Measurements from ENCODE around the gene ANKRD18B.
"Not testable (repeated sequence)": the region's sequence is repeated elsewhere in the genome, so short reads cannot be mapped to it uniquely, and the experiment has no call there.

The ANKRD18B gene

GRCh38 chr9:33524306-33524947 is 376 bp downstream of the ANKRD18B start:
- H3K4me3 ChIP-seq (ENCODE audit: low read depth, low read length): peak overlapping the region; percentile 26
- TF ChIP-seq, protein P1, sequence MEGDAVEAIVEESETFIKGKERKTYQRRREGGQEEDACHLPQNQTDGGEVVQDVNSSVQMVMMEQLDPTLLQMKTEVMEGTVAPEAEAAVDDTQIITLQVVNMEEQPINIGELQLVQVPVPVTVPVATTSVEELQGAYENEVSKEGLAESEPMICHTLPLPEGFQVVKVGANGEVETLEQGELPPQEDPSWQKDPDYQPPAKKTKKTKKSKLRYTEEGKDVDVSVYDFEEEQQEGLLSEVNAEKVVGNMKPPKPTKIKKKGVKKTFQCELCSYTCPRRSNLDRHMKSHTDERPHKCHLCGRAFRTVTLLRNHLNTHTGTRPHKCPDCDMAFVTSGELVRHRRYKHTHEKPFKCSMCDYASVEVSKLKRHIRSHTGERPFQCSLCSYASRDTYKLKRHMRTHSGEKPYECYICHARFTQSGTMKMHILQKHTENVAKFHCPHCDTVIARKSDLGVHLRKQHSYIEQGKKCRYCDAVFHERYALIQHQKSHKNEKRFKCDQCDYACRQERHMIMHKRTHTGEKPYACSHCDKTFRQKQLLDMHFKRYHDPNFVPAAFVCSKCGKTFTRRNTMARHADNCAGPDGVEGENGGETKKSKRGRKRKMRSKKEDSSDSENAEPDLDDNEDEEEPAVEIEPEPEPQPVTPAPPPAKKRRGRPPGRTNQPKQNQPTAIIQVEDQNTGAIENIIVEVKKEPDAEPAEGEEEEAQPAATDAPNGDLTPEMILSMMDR (IDR thresholded peaks at IDR 0.05; ENCODE audit: insufficient read depth, low read depth, low read length, missing control alignments): no peak
- DNase-seq (ENCODE audit: low read depth): no peak

DNA sequence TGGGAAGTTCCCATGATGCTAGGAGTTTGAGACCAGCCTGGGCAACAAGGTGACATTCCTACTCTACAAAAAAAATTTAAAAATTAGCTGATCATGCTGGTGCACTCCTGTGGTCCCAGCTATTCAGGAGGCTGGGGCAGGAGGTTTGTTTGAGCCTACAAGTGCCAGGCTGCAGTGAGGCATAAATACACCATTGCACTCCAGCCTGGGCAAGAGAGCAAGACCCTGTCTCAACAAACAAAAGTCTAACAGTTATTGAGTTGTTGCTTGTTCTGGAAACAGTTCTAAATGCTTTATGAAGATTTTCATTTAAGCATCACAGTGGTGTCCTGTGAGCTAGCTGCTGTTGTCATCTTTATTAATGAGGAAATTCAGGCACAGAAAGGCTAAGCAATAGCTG is 4.0 kb downstream of the ANKRD18B start:
- not testable (repeated sequence) for DNase-seq (ENCODE audit: low read depth)

DNA sequence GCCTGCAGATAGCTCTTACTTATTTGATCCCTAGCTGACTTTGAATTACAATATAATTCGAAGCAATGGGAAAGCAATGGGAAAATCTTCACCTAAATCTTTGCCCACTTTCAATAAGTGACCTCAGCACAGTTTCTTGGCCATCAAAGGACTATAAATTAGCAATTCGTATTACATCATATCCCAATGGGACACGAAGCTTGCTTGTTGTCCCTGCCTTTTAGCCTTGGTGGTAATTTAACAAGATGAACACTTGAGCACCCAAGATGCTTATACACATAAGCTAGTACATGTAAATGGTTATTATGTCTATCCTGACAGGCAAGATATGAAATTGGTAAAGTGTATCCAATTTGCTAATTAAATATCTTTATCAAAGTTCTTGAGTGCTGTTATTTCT is 9.9 kb downstream of the ANKRD18B start:
- not testable (repeated sequence) for H3K4me3 ChIP-seq (ENCODE audit: low read depth, low read length); DNase-seq (ENCODE audit: low read depth)

More for the DNA sequence above, 4.0 kb downstream of the ANKRD18B start:
- H3K4me3 ChIP-seq (ENCODE audit: low read depth, low read length): not testable (repeated sequence)

DNA sequence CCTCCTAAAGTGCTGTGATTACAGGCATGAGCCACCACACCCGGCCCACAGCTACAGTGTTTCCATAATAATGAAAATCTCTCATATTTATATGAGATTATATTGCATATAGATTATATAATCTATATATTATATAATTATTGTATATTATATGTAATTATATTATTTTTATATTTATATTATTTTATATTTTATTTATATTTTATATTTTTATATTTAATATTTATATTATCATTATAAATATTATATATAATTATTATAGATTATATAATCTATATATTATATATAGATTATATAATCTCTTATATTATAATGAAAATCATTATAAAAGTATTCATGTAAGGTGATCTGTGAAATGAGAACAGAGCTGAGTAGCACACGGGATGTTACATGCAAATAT is 11.5 kb downstream of the ANKRD18B start:
- TF ChIP-seq, protein P1 (IDR thresholded peaks at IDR 0.05; ENCODE audit: insufficient read depth, low read depth, low read length, missing control alignments): no peak
- no peak for DNase-seq (ENCODE audit: low read depth)
- no peak overlapping the region for H3K4me3 ChIP-seq (ENCODE audit: low read depth, low read length)

- not testable (repeated sequence) for H3K4me3 ChIP-seq (ENCODE audit: low read depth, low read length); DNase-seq (ENCODE audit: low read depth)
Measured at GRCh38 chr9:33543463-33543862, 19.4 kb downstream of the ANKRD18B start.

DNA sequence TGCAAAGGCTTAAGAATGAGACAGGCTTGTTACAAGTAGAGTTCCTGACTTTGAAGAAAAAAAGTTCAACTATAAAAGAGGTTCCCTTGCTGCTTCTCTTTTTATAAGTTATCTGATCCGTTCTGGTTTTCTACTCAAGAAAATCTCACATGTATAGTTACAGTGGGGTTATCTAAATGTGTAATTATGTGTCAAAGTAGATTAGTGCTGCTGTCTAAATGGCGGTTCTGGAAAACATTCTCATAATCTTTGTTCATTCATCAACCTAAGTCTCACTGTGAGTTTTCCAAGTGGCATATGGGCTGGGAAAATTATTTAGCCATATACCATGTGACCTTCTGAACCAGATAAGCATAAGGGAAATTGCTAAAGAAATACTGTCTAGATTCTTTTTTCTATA is 21.7 kb downstream of the ANKRD18B start:
- DNase-seq (ENCODE audit: low read depth); H3K4me3 ChIP-seq (ENCODE audit: low read depth, low read length): not testable (repeated sequence)

GRCh38 chr9:33548816-33549215 is 24.8 kb downstream of the ANKRD18B start:
- H3K4me3 ChIP-seq (ENCODE audit: low read depth, low read length); DNase-seq (ENCODE audit: low read depth): not testable (repeated sequence)

DNA sequence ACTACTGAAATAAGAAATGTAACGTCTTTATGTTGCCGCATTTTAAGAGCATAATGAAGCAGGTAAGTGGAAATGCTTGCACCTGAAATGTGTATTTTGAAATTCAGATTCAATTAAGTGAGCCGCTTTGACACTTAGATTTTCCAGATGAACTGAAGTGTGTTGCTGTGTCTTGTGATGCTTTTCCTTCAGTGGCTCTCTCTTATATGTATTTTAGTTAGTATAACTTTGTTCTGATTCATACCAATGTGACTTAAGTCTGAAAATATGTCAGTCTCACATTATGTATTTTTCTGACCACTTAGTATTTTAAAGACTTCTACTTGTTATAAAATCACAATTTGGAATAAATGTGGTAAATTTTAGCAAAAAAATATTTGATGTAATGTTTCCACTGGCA is 25.4 kb downstream of the ANKRD18B start:
- not testable (repeated sequence) for H3K4me3 ChIP-seq (ENCODE audit: low read depth, low read length); DNase-seq (ENCODE audit: low read depth)

GRCh38 chr9:33551183-33551582 is 27.1 kb downstream of the ANKRD18B start:
- H3K4me3 ChIP-seq (ENCODE audit: low read depth, low read length); DNase-seq (ENCODE audit: low read depth): not testable (repeated sequence)

GRCh38 chr9:33552315-33552725 is 28.3 kb downstream of the ANKRD18B start:
- not testable (repeated sequence) for H3K4me3 ChIP-seq (ENCODE audit: low read depth, low read length); DNase-seq (ENCODE audit: low read depth)

DNA sequence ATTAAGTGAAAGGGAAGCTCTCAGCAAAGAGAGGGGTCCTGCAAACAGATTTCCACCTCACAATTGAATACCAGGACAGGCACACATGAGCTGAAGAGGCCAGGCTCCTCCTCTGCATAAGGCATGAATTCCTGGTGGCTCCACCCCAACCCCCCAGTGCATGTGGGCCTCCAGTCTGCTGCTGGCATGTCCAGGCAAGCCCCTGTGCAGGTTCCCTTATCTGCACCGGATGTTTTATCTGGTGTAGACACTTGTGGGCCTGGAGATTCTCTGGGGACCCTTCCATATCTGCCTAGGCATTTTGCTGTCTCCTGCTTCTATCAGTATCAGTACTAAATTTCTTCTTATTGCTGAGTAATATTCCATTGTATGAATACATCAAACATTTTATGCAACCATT is 36.2 kb downstream of the ANKRD18B start:
- peak; percentile 38 for DNase-seq (ENCODE audit: low read depth)

DNA sequence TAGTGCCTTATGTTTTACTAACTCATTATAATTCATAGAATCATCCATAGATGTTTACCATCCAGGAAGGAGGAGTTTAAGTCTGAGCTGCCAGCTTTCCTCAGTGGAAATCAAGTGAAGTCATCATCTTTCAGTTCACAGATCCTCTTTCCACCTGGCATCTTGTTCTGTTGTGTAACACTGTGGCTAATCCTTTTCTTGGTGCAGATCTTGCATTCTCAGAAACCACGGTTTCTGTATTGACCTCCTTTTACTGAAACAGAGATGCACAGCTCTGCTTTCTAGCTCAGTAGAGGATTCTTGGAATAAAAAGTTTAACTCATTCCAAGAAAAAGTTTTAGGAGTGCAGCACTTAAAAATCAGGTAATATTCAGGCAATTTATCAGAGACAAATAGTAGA is 38.1 kb downstream of the ANKRD18B start:
- DNase-seq (ENCODE audit: low read depth): peak; percentile 21
- H3K4me3 ChIP-seq (ENCODE audit: low read depth, low read length): not testable (repeated sequence)

More for the DNA sequence above, 36.2 kb downstream of the ANKRD18B start:
- H3K4me3 ChIP-seq (ENCODE audit: low read depth, low read length): not testable (repeated sequence)

DNA sequence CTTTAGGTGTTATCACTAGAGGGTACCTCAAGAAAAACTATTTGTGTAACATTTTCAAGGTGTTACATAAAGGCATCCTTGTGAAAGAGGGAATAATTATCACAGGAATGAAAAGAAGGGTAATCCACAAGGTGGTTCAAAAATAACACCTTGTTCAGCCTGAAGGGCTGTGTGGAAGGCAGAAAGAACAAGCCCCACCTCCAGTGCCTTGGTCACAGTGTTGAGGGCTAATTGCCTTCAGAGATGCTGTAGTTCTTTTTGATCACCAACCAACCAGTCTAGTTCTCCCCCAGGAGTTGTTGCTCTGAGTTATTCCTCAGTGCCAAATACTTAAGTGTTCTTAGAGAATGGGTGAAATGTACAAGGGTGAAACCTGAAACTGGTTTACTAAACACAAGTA is 43.7 kb downstream of the ANKRD18B start:
- DNase-seq (ENCODE audit: low read depth); H3K4me3 ChIP-seq (ENCODE audit: low read depth, low read length): not testable (repeated sequence)

DNA sequence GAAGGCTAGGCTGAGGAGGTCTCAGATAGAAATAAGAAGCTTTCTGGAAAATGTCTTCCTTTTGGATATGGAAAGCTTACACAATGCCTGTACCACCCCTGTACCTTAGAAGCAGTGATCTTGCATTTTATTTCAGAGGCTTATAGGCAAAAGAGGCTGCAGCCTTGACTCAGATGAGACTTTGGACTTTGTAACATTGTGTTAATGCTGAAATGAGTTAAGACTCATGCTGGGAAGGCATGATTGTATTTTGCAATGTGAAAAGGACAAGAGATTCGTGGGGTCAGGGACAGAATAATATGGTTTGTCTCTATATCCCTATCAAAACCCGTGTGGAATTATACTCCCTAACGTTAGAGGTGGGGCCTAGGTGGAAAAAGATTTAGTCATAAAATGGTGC is 53.7 kb downstream of the ANKRD18B start:
- H3K4me3 ChIP-seq (ENCODE audit: low read depth, low read length); DNase-seq (ENCODE audit: low read depth): not testable (repeated sequence)

DNA sequence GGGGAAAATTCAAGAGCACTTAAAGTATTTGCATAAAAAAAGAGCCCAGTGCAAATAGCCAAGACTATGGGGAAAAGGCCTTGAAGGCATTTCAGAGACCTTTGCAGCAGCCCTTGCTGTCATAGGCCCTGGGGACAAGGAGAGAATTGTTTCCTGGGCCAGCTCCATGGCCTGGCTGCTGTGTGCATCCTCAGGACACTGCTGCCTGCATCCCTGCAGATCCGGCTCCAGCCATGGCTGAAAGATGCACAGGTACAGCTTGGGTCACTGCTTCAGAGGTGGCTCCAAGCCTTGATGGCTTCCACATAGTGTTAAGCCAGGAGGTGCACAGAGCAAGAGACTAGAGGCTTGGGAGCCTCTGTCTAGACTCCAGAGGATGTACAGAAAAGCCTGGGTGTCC is 55.9 kb downstream of the ANKRD18B start:
- H3K4me3 ChIP-seq (ENCODE audit: low read depth, low read length); DNase-seq (ENCODE audit: low read depth): not testable (repeated sequence)

DNA sequence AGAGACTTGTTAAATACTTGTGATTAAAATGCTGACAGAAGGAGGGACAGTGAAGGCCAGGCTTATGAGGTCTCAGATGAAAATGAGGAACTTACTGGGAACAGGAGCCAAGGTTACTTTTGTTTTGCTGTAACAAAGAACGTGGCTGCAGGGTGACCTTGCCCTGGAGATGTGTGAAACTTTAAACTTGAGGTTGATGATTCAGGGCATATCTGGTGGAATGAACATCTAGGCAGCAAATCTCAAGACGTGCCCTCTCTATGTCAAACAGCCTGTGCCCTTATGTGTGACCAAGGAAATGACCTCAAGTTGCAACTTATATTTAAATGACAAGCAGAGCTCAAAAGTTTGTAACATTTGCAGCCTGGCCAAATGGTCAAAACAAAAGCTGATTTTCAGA is 58.6 kb downstream of the ANKRD18B start:
- peak; percentile 4 for DNase-seq (ENCODE audit: low read depth)
- H3K4me3 ChIP-seq (ENCODE audit: low read depth, low read length): not testable (repeated sequence)

DNA sequence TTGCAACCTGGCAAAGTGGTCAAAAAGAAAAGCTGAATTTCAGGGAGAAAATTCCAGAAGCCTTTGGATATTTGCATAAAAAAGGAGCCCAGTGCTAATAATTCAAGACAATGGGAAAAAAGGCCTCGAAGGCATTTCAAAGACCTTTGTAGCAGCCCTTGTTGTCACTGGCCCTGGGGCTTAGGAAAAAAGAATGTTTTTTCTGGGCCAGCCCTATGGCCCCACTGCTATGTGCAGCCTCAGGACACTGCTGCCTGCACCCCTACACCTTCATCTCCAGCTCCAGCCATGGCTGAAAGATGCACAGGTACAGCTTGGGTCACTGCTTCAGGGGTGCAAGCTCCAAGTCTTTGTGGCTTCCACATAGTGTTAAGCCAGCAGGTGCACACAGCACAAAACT is 62.1 kb downstream of the ANKRD18B start:
- not testable (repeated sequence) for DNase-seq (ENCODE audit: low read depth); H3K4me3 ChIP-seq (ENCODE audit: low read depth, low read length)

DNA sequence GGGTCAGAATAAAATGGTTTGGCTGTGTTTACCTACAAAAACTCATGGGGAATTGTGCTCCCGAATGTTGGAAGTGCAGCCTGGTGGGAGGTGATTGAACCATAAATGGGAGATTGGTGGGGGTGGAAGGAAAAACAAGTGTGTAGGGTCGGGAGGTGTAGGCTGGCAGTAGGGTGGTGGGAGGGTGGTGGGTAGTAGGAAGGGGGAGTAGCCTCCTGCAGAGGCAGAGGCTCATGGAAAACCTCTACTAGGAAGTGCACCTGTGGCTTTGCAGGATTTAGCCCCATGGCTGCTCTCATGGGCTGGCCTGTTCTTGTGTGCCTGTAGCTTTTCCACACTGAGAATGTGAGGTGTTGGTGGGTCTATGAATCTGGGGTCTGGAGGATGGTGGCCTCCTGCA is 63.7 kb downstream of the ANKRD18B start:
- DNase-seq (ENCODE audit: low read depth); H3K4me3 ChIP-seq (ENCODE audit: low read depth, low read length): not testable (repeated sequence)
